ENCODE measurements around the gene TSPAN9. TPM values are rescaled to one million over a fixed set of nuclear protein-coding genes. Genes with fewer than 3 reads are reported as not detected.

Gene TSPAN9
- total and polyA plus RNA-seq, 4 donors, result 7.1 to 50.6 (median 35.5) TPM

DNA sequence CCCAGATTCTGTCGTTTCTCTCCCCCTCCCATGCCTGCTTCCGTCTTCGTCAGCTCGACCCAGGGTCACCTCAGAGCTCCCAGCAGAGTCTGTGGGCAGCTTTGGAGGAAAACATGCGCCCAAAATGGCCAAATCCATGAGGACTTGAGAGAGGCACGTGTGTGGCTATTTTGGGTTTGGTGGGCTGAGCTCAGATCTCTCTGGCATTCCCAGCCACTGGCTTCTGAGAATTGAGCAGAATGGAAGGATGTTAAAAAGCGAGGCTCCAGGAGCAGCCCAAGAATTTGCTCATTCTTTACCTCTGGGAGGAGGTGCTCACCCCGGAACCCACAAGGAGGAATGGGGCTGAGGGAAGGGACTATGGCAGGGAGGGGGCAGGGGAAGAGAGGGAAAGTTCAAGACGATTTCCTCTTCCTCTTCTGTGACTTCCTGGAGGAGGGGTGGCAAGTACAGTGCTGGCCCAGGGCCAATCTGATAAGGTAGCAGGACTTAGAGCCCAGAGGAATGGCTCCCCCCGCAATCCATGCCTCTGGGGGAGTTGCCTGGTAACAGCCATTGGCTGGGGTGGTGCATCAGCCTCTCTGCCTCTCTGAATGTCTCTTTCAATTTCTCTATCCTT, 20.1 kb downstream of the TSPAN9 start:
- Histone ChIP-seq H3K27me3 (ENCODE audit: control insufficient read depth in 1 of 2, insufficient read depth in 2 of 2, low read length in 1 of 2) (no peaks in the 10 kb centered on the region), H3K27ac (ENCODE audit: low read depth in 1 of 2, low read length in 2 of 2) (peak overlapping the region; percentile 76 to 96), H3K9me3 (ENCODE audit: control insufficient read depth, low read length) (no peaks in the 10 kb centered on the region), H3K4me3 (ENCODE audit: low read length in 2 of 2) (no peak overlapping the region), H3K4me1 (ENCODE audit: control insufficient read depth in 1 of 2, insufficient read depth in 2 of 2, low read length in 2 of 2) (peaks cover 0 to 5% of the 10 kb centered on the region in 2 donors), H3K36me3 (ENCODE audit: control insufficient read depth in 1 of 2, insufficient read depth in 2 of 2, low read length in 1 of 2) (no peaks in the 10 kb centered on the region)
- ATAC-seq (ENCODE audit: low FRiP score) (peak; percentile 86), DNase-seq (peak; percentile 82 to 93)
- intact Hi-C loops (cut with DNase I), result no loop called here
- 0 to 4% methylated on average over 10 of the region's 10 CpGs for WGBS, 2 donors

DNA sequence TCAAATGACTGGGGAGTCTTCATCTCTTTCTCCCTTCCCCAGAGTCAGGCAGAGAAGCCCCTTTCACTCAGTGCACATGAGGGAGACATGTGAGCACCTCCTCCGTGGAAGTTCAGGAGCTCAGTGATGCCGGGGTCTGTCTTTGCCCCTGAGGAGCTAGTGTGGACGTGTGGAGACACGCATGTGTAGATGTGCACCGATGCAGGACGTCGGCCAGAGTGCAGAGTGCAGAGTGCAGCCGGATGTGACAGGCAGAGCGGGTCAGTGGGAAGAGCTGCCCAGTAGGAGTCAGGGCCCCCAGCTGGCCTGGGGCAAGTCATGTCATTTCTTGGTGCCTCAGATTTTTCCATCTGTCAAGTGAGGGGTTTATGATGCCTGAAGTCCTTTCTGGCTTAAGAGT, 20.7 kb downstream of the TSPAN9 start:
- ATAC-seq (ENCODE audit: low FRiP score) (peak; percentile 68), DNase-seq (peak in 1 of 2 donors; percentile 60)
- Histone ChIP-seq H3K27me3 (ENCODE audit: control insufficient read depth in 1 of 2, insufficient read depth in 2 of 2, low read length in 1 of 2) (no peaks in the 10 kb centered on the region), H3K4me1 (ENCODE audit: control insufficient read depth in 1 of 2, insufficient read depth in 2 of 2, low read length in 2 of 2) (peaks cover 0 to 5% of the 10 kb centered on the region in 2 donors), H3K9me3 (ENCODE audit: control insufficient read depth, low read length) (no peaks in the 10 kb centered on the region), H3K4me3 (ENCODE audit: low read length in 2 of 2) (no peak overlapping the region), H3K36me3 (ENCODE audit: control insufficient read depth in 1 of 2, insufficient read depth in 2 of 2, low read length in 1 of 2) (no peaks in the 10 kb centered on the region), H3K27ac (ENCODE audit: low read depth in 1 of 2, low read length in 2 of 2) (peak overlapping the region; percentile 76 to 96)
- intact Hi-C loops (cut with DNase I), result no loop called here
- WGBS, 2 donors, result 15 to 16% methylated on average over 9 of the region's 9 CpGs

- H3K9me3 ChIP-seq (ENCODE audit: control insufficient read depth, low read length), result no peaks in the 10 kb centered on the region
- no peak for DNase-seq
- H3K36me3 ChIP-seq (ENCODE audit: control insufficient read depth in 1 of 2, insufficient read depth in 2 of 2, low read length in 1 of 2), result no peaks in the 10 kb centered on the region
- H3K27me3 ChIP-seq (ENCODE audit: control insufficient read depth in 1 of 2, insufficient read depth in 2 of 2, low read length in 1 of 2), result no peaks in the 10 kb centered on the region
- WGBS, 2 donors, result 70 to 78% methylated on average over 5 of the region's 5 CpGs
- peaks cover 0 to 5% of the 10 kb centered on the region in 2 donors for H3K4me1 ChIP-seq (ENCODE audit: control insufficient read depth in 1 of 2, insufficient read depth in 2 of 2, low read length in 2 of 2)
- H3K4me3 ChIP-seq (ENCODE audit: low read length in 2 of 2), result no peak overlapping the region
- peak overlapping the region; percentile 76 to 96 for H3K27ac ChIP-seq (ENCODE audit: low read depth in 1 of 2, low read length in 2 of 2)
- no peak for ATAC-seq (ENCODE audit: low FRiP score)
- intact Hi-C loops (cut with DNase I), result no loop called here
Observed at GRCh38 chr12:3098436-3098835, 21.3 kb downstream of the TSPAN9 start.

DNA sequence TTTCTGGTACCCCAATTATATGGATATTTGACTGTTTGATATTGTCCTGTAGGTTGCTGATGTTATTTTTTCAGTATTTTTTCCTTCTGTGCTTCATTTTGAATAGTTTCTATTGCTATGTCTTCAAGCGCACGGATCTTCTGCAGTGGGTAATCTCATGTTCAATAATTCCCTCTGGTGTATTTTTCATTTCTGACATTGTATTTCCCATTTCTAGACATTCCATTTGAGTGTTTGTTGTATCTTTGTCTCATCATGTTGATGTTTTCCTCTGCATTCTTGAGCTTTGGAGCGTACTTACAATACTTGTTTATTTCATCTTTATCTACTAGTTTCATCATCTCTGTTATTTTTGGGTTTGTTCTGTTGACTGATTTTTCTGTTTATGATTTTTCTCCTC, 22.0 kb downstream of the TSPAN9 start:
- 98 to 99% methylated on average over 3 of the region's 3 CpGs for WGBS, 2 donors
- ATAC-seq (ENCODE audit: low FRiP score) (no peak), DNase-seq (no peak)
- H3K27me3 ChIP-seq (ENCODE audit: control insufficient read depth in 1 of 2, insufficient read depth in 2 of 2, low read length in 1 of 2), result no peaks in the 10 kb centered on the region
- no peak overlapping the region for H3K27ac ChIP-seq (ENCODE audit: low read depth in 1 of 2, low read length in 2 of 2)
- no peaks in the 10 kb centered on the region for H3K36me3 ChIP-seq (ENCODE audit: control insufficient read depth in 1 of 2, insufficient read depth in 2 of 2, low read length in 1 of 2)
- peaks cover 0 to 5% of the 10 kb centered on the region in 2 donors for H3K4me1 ChIP-seq (ENCODE audit: control insufficient read depth in 1 of 2, insufficient read depth in 2 of 2, low read length in 2 of 2)
- H3K4me3 ChIP-seq (ENCODE audit: low read length in 2 of 2), result no peak overlapping the region
- intact Hi-C loops (cut with DNase I), result no loop called here
- H3K9me3 ChIP-seq (ENCODE audit: control insufficient read depth, low read length), result no peaks in the 10 kb centered on the region

- DNase-seq, result no peak
- WGBS, 2 donors, result 91 to 93% methylated on average over 10 of the region's 10 CpGs
- no peak for ATAC-seq (ENCODE audit: low FRiP score)
- H3K36me3 ChIP-seq (ENCODE audit: control insufficient read depth in 1 of 2, insufficient read depth in 2 of 2, low read length in 1 of 2), result no peaks in the 10 kb centered on the region
- no peak overlapping the region for H3K27ac ChIP-seq (ENCODE audit: low read depth in 1 of 2, low read length in 2 of 2)
- no peak overlapping the region for H3K4me3 ChIP-seq (ENCODE audit: low read length in 2 of 2)
- intact Hi-C loops (cut with DNase I), result no loop called here
- peaks cover 0 to 5% of the 10 kb centered on the region in 2 donors for H3K4me1 ChIP-seq (ENCODE audit: control insufficient read depth in 1 of 2, insufficient read depth in 2 of 2, low read length in 2 of 2)
- no peaks in the 10 kb centered on the region for H3K27me3 ChIP-seq (ENCODE audit: control insufficient read depth in 1 of 2, insufficient read depth in 2 of 2, low read length in 1 of 2)
- no peaks in the 10 kb centered on the region for H3K9me3 ChIP-seq (ENCODE audit: control insufficient read depth, low read length)
Observed at GRCh38 chr12:3101309-3102024, 24.3 kb downstream of the TSPAN9 start.

DNA sequence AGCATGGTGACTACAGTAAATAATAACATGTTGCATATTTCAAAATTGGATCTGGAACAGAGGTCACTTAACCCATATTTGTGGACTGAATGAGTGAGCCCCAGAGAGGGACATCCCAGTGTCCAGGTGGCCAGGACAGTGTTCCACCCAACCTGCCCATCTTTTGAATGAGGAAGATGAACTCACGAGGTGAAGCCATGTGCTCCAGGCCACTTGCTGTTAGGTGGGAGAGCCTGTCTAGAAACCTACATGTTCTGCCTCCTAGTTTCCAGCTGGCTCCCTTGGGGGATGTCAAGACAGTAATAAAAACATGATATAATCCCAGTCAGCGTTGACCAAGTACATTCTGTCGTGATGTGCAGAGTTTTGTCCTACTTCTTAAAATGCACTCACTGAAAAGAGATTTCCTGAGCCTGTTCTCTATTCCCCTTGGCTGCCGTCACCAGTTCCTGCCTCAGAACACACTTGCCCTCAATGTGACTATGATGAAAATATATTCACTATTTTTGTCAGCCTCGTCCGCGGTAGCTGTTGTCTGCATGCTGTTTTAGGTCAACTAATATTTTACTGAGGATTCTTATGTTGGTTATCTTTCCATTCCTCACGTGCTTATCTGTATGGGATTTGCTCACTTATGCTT, 25.7 kb downstream of the TSPAN9 start:
- Histone ChIP-seq H3K9me3 (ENCODE audit: control insufficient read depth, low read length) (no peaks in the 10 kb centered on the region), H3K27ac (ENCODE audit: low read depth in 1 of 2, low read length in 2 of 2) (no peak overlapping the region), H3K4me1 (ENCODE audit: control insufficient read depth in 1 of 2, insufficient read depth in 2 of 2, low read length in 2 of 2) (peaks cover 0 to 5% of the 10 kb centered on the region in 2 donors), H3K36me3 (ENCODE audit: control insufficient read depth in 1 of 2, insufficient read depth in 2 of 2, low read length in 1 of 2) (no peaks in the 10 kb centered on the region), H3K4me3 (ENCODE audit: low read length in 2 of 2) (no peak overlapping the region), H3K27me3 (ENCODE audit: control insufficient read depth in 1 of 2, insufficient read depth in 2 of 2, low read length in 1 of 2) (no peaks in the 10 kb centered on the region)
- ATAC-seq (ENCODE audit: low FRiP score), result no peak
- intact Hi-C loops (cut with DNase I), result no loop called here
- WGBS, 2 donors, result 63 to 66% methylated on average over 8 of the region's 8 CpGs
- no peak for DNase-seq

DNA sequence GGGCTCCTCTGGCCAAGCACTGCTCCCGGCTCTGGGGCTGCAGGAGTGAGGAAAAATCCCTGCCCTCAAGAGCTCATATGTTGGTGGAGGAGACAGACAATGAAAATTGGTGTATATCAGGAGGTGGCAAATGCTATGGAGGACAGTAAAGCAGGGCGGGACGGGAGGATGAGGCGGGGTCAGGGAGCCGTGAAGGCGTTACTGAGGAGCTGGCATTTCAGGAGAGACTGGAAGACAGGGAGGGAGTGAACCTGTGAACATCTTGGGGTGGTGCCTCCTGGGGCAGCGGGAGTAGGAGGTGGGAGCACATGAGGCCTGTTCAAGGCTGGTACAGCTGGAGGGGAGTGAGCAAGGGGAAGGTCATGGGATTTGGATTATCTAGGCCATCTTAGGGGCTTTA, 26.6 kb downstream of the TSPAN9 start:
- no peak overlapping the region for H3K27ac ChIP-seq (ENCODE audit: low read depth in 1 of 2, low read length in 2 of 2)
- H3K36me3 ChIP-seq (ENCODE audit: control insufficient read depth in 1 of 2, insufficient read depth in 2 of 2, low read length in 1 of 2), result no peaks in the 10 kb centered on the region
- no peaks in the 10 kb centered on the region for H3K4me1 ChIP-seq (ENCODE audit: control insufficient read depth in 1 of 2, insufficient read depth in 2 of 2, low read length in 2 of 2)
- intact Hi-C loops (cut with DNase I), result no loop called here
- WGBS, 2 donors, result 95 to 96% methylated on average over 7 of the region's 7 CpGs
- no peak for DNase-seq
- no peaks in the 10 kb centered on the region for H3K27me3 ChIP-seq (ENCODE audit: control insufficient read depth in 1 of 2, insufficient read depth in 2 of 2, low read length in 1 of 2)
- H3K9me3 ChIP-seq (ENCODE audit: control insufficient read depth, low read length), result no peaks in the 10 kb centered on the region
- H3K4me3 ChIP-seq (ENCODE audit: low read length in 2 of 2), result no peak overlapping the region
- no peak for ATAC-seq (ENCODE audit: low FRiP score)

DNA sequence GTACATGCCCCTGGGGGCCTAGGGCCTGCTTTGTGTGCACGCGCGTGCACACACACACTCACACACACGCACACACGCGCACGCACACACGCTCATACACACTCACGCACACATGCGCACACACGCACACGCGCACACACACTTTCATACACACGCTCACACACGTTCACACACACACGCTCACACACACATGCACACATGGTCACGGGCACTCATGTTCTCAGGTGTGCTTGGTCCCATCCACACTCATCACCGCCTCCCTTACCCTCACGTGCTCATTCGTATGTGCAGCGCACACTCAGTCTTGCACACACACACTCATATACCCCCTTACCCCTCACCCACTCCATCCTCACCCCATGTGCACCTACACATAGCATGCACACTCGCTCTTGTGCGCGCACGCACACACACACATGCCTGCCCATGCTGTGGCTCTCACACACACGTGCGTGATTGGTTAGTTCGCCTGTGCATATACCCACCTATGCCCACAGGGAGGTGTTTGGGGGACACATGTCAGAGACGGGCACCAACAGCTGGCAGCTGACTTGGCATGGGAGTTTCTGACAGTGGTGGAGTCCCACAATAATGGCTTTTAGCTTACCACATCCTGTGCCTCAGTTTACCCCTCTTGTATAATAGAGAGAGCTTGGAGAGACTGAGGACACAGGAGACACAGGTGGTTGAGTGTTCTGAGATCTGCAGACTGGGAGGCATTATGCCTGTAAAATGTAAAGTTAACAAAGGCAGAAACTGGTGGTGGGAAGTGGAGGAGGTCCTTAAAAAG, 28.7 kb downstream of the TSPAN9 start:
- Histone ChIP-seq H3K27ac (ENCODE audit: low read depth in 1 of 2, low read length in 2 of 2) (no peak overlapping the region), H3K27me3 (ENCODE audit: control insufficient read depth in 1 of 2, insufficient read depth in 2 of 2, low read length in 1 of 2) (no peaks in the 10 kb centered on the region), H3K9me3 (ENCODE audit: control insufficient read depth, low read length) (no peaks in the 10 kb centered on the region), H3K4me3 (ENCODE audit: low read length in 2 of 2) (no peak overlapping the region), H3K36me3 (ENCODE audit: control insufficient read depth in 1 of 2, insufficient read depth in 2 of 2, low read length in 1 of 2) (no peaks in the 10 kb centered on the region), H3K4me1 (ENCODE audit: control insufficient read depth in 1 of 2, insufficient read depth in 2 of 2, low read length in 2 of 2) (peaks cover 0 to 2% of the 10 kb centered on the region in 2 donors)
- intact Hi-C loops (cut with DNase I), result no loop called here
- ATAC-seq (ENCODE audit: low FRiP score) (no peak), DNase-seq (no peak)
- WGBS, 2 donors, result 89 to 90% methylated on average over 29 of the region's 29 CpGs

Data from aorta (tissue), 5 donors.